Progenitor cell of endocrine pancreas (in vitro differentiated cells): ENCODE results near the gene PFDN2. TPM values are rescaled to one million over a fixed set of nuclear protein-coding genes. Genes with fewer than 3 reads are reported as not detected.
A peak's percentile ranks its signal among the peaks of the same experiment; 100 is the strongest.

Experiments used
- DNase-seq: peaks from one replicate; pipeline ENCODE4 v3.0.0; 2021; ENCODE audit warnings: low spot score; ENCODE audit not compliant: unreplicated experiment
- H3K27ac Mint-ChIP-seq: 2 replicates; pipeline ENCODE4 v1.8.0; 2021; ENCODE audit warnings: mild to moderate bottlenecking, moderate library complexity, mixed read lengths
- H3K27me3 Mint-ChIP-seq: 2 replicates; pipeline ENCODE4 v1.8.0; 2021; ENCODE audit warnings: mixed read lengths
- H3K36me3 Mint-ChIP-seq: 2 replicates; pipeline ENCODE4 v1.8.0; 2022; ENCODE audit warnings: mixed read lengths; ENCODE audit not compliant: insufficient read depth
- H3K4me1 Mint-ChIP-seq: 2 replicates; pipeline ENCODE4 v1.8.0; 2021; ENCODE audit warnings: low read depth, mixed read lengths
- H3K4me3 Mint-ChIP-seq: 2 replicates; pipeline ENCODE4 v1.8.0; 2021; ENCODE audit warnings: low read depth, mild to moderate bottlenecking, moderate library complexity, mixed read lengths
- H3K9me3 Mint-ChIP-seq: 2 replicates; pipeline ENCODE4 v1.8.0; 2021; ENCODE audit warnings: low read depth, mixed read lengths
- CTCF ChIP-seq: fragments of 200-600 bp; sonication (generic); IDR thresholded peaks from one replicate; pipeline ENCODE4 v1.5.0; 2021; ENCODE audit warnings: antibody characterized with exemption, mild to moderate bottlenecking; ENCODE audit not compliant: unreplicated experiment
- total RNA-seq: library from RNA; stranded (reverse); gene quantifications from 2 replicates; pipeline ENCODE4 v1.2.1, GENCODE V29; 2021

PFDN2 gene
- total RNA-seq, 1 donor from 2014 or later: 54.8 TPM

DNA sequence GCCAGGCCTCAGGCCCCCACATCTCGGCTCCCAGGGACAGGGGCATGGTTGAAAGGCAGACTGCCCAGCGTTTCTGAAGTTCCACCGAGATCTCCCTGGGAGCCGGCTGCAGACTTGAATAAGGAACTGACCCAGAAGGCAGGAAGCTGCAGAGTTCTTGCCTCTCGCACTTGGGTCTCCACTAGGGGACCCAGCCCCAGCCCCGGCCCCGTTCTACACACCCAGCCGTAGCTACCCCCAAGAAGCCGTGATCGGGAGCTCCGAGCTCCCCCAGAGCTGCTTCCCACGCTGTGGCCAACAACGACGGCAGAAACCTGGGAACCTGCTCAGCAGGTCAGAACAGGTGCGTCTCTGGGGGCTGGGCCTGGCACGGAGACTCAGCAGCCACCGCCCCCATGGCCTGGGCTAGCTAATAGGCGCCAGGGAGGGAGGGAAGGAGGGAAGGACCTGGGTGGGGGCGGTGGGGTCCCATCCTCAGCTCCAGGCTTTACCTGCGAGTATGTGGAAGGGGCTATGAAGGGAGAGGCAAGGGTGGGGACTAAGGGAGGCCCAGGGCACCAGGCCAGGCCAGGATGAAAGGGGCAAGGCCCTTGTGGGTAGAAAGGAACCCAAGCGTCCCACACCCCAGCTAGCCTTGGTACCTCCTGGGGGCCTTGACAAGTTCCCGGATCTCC is 28.4 kb downstream of the PFDN2 start, which contains the start of gene NECTIN4:
Gene NECTIN4 (minus strand): TSS at position 308 of the 674 bp plus-strand sequence. CDS start 262 bp downstream, at position 46.
- Mint-ChIP-seq H3K27me3 (no peaks in the 10 kb centered on the region), H3K4me1 (peaks cover 18% of the 10 kb centered on the region), H3K4me3 (peak within 1 kb of the TSS; percentile 50), H3K9me3 (no peaks in the 10 kb centered on the region), H3K27ac (peak within 1 kb of the TSS; percentile 87), H3K36me3 (no peaks in the 10 kb centered on the region)
- DNase-seq: no peak
- TF ChIP-seq CTCF: no peak

GRCh38 chr1:161088587-161089110 is 29.2 kb downstream of the PFDN2 start:
- peak overlapping the region; percentile 87 for H3K27ac Mint-ChIP-seq
- no peaks in the 10 kb centered on the region for H3K36me3 Mint-ChIP-seq
- H3K9me3 Mint-ChIP-seq: no peaks in the 10 kb centered on the region
- no peaks in the 10 kb centered on the region for H3K27me3 Mint-ChIP-seq
- peaks cover 26% of the 10 kb centered on the region for H3K4me1 Mint-ChIP-seq
- DNase-seq: no peak
- no peak for TF ChIP-seq CTCF
- peak overlapping the region; percentile 50 for H3K4me3 Mint-ChIP-seq

GRCh38 chr1:161086457-161086856 is 31.4 kb downstream of the PFDN2 start:
- Mint-ChIP-seq H3K4me3 (no peak overlapping the region), H3K27ac (no peak overlapping the region), H3K27me3 (no peaks in the 10 kb centered on the region), H3K9me3 (no peaks in the 10 kb centered on the region), H3K4me1 (peaks cover 35% of the 10 kb centered on the region), H3K36me3 (no peaks in the 10 kb centered on the region)
- no peak for DNase-seq
- TF ChIP-seq CTCF: no peak

DNA sequence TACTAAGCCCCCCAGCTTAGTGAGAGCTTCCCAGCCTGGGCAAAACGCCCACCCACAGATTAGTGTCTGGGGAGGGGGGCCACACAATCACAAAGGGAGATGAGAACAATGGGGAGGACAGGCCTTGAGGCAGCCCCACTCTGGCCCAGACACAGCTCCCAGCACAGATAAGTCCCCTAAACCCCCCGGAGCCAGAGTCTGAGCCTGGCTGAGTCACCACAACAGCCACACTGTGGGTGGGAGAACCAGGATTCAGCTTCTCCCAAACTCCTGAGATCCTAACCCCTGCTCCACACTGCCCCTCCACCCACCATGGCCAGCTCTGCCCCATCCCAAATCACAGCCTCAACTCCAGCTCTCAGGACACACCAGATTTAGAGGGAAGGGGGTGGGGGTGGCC is 32.7 kb downstream of the PFDN2 start:
- TF ChIP-seq CTCF: no peak
- Mint-ChIP-seq H3K27ac (peak overlapping the region; percentile 98), H3K4me3 (no peak overlapping the region), H3K4me1 (peaks cover 35% of the 10 kb centered on the region), H3K36me3 (no peaks in the 10 kb centered on the region), H3K27me3 (no peaks in the 10 kb centered on the region), H3K9me3 (no peaks in the 10 kb centered on the region)
- DNase-seq: no peak

DNA sequence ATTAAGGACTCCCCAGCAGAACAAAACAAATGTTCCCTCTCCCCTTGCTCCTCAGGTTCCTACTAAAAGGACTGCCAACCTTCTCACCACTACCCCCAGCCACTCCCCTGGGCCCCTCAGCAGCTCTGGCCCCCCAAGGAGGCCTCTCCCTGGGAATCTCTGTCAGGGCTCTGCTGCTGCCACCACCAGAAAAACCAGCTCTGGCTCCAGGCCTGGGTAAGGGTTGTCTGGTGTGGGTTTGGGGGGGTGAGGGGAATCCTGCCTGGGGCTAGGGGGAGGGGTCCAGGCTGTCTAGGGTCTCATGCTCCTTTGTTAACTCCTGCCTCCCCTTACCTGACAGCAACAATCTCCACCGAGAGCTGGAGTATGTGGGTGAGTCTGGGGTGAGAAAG is 33.2 kb downstream of the PFDN2 start:
- peak overlapping the region; percentile 98 for H3K27ac Mint-ChIP-seq
- no peak for TF ChIP-seq CTCF
- peak overlapping the region; percentile 34 for H3K4me3 Mint-ChIP-seq
- H3K4me1 Mint-ChIP-seq: peaks cover 35% of the 10 kb centered on the region
- no peak for DNase-seq
- H3K27me3 Mint-ChIP-seq: no peaks in the 10 kb centered on the region
- H3K36me3 Mint-ChIP-seq: no peaks in the 10 kb centered on the region
- H3K9me3 Mint-ChIP-seq: no peaks in the 10 kb centered on the region
